Tibial nerve (tissue), 4 donors: ENCODE measurements around the gene TRIM6. TPM values are rescaled to one million over a fixed set of nuclear protein-coding genes. Genes with fewer than 3 reads are reported as not detected.
"Not testable (repeated sequence)": the region's sequence is repeated elsewhere in the genome, so short reads cannot be mapped to it uniquely, and the experiment has no call there.

Experiments
- DNase-seq, 2 donors: peaks; one replicate each; pipeline ENCODE4 v3.0.0-alpha.2; 2019; ENCODE audit warnings: low spot score in 2 of 2
- H3K27ac ChIP-seq, 4 donors: fragments of 200-600 bp; sonication (generic) in 3 of 4; one replicate each; pipeline ENCODE4 v1.5.1; 2017 to 2019; ENCODE audit warnings: mild to moderate bottlenecking in 1 of 4
- H3K27me3 ChIP-seq, 2 donors: fragments of 200-600 bp; sonication (generic) in 1 of 2; one replicate each; pipeline versions ENCODE4 v1.5.1 to v1.6.0; 2017 to 2019
- H3K36me3 ChIP-seq, 3 donors: fragments of 200-600 bp; sonication (generic); one replicate each; pipeline ENCODE4 v1.5.1; 2018 to 2019
- H3K4me1 ChIP-seq, 4 donors: fragments of 200-600 bp; sonication (generic) in 3 of 4; one replicate each; pipeline ENCODE4 v1.5.1; 2017 to 2019
- H3K4me3 ChIP-seq, 4 donors: fragments of 200-600 bp; sonication (generic) in 3 of 4; one replicate each; pipeline ENCODE4 v1.5.1; 2017 to 2019; ENCODE audit warnings: mild to moderate bottlenecking in 1 of 4, moderate library complexity in 1 of 4
- H3K9me3 ChIP-seq, 4 donors: fragments of 200-600 bp; sonication (generic) in 3 of 4; one replicate each; pipeline ENCODE4 v1.5.1; 2017 to 2019
- CTCF ChIP-seq, 5 experiments: fragments of 200-600 bp in 3 of 5; fragments of 450-650 bp in 2 of 5; sonication (generic) in 3 of 5; IDR thresholded peaks; one replicate each; pipeline ENCODE4 v1.5.1; 2016 to 2019; ENCODE audit warnings: antibody characterized with exemption in 5 of 5, mild to moderate bottlenecking in 3 of 5, moderate library complexity in 2 of 5
- EP300 ChIP-seq, 2 donors: sonication (generic); formaldehyde crosslinking; IDR thresholded peaks; one replicate each; pipeline ENCODE4 v1.6.1; 2017; ENCODE audit warnings: antibody characterized with exemption in 2 of 2, mild to moderate bottlenecking in 1 of 2
- POLR2A ChIP-seq, 2 donors: fragments of 450-650 bp; IDR thresholded peaks; one replicate each; pipeline ENCODE4 v1.6.1; 2017; ENCODE audit warnings: antibody characterized with exemption in 2 of 2, mild to moderate bottlenecking in 2 of 2, moderate library complexity in 2 of 2
- WGBS, 2 donors: methylation state at CpG; one replicate each; pipeline ENCODE4 v1.1.5; 2018; 5-methylcytosine and 5-hydroxymethylcytosine counted together
- total RNA-seq, 4 donors: library from RNA; depleted of rRNA; stranded (reverse); fragments of >200 nt; gene quantifications; one replicate each; pipeline ENCODE4 v1.1.0, GENCODE V29; 2016

The TRIM6 gene
- total RNA-seq, 4 donors from 2014 or later = 1.2 to 5.9 (median 2.5) TPM

- Histone ChIP-seq H3K4me3 (no peak overlapping the region), H3K4me1 (no peaks in the 10 kb centered on the region), H3K27ac (no peak overlapping the region), H3K9me3 (no peaks in the 10 kb centered on the region), H3K27me3 (no peaks in the 10 kb centered on the region), H3K36me3 (no peaks in the 10 kb centered on the region)
- 59 to 65% methylated on average over 4 of the region's 4 CpGs for WGBS, 2 donors
- TF ChIP-seq CTCF (IDR thresholded peaks at IDR 0.05) = no peak
- no peak for DNase-seq
These were observed 21.3 kb upstream of the TRIM6 start for GRCh38 chr11:5575152-5575551.

- no peak overlapping the region for H3K4me3 ChIP-seq
- H3K36me3 ChIP-seq = no peaks in the 10 kb centered on the region
- H3K9me3 ChIP-seq = no peaks in the 10 kb centered on the region
- no peaks in the 10 kb centered on the region for H3K27me3 ChIP-seq
- no peak overlapping the region for H3K27ac ChIP-seq
- DNase-seq = no peak
- no peaks in the 10 kb centered on the region for H3K4me1 ChIP-seq
- no peak for TF ChIP-seq CTCF (IDR thresholded peaks at IDR 0.05)
- TF ChIP-seq POLR2A (IDR thresholded peaks at IDR 0.05) = no peak
- no peak for TF ChIP-seq EP300 (IDR thresholded peaks at IDR 0.05)
These were observed 19.3 kb upstream of the TRIM6 start for GRCh38 chr11:5577101-5577500.

- no peaks in the 10 kb centered on the region for H3K27me3 ChIP-seq
- no peaks in the 10 kb centered on the region for H3K9me3 ChIP-seq
- H3K4me3 ChIP-seq = no peak within 1 kb of the TSS
- H3K4me1 ChIP-seq = no peaks in the 10 kb centered on the region
- no peak for DNase-seq
- no peak within 1 kb of the TSS for H3K27ac ChIP-seq
- 94% methylated on average over 8 of the region's 8 CpGs for WGBS, 2 donors
- no peaks in the 10 kb centered on the region for H3K36me3 ChIP-seq
- no peak for TF ChIP-seq POLR2A (IDR thresholded peaks at IDR 0.05)
- no peak for TF ChIP-seq EP300 (IDR thresholded peaks at IDR 0.05)
- TF ChIP-seq CTCF (IDR thresholded peaks at IDR 0.05) = no peak
These were observed 15.9 kb upstream of the TRIM6 start, which contains the start of gene OR52B6 for GRCh38 chr11:5580577-5580976. Gene OR52B6, plus strand, starts transcription at chr11:5580877. Its CDS starts 0 bp downstream, at chr11:5580877.

DNA sequence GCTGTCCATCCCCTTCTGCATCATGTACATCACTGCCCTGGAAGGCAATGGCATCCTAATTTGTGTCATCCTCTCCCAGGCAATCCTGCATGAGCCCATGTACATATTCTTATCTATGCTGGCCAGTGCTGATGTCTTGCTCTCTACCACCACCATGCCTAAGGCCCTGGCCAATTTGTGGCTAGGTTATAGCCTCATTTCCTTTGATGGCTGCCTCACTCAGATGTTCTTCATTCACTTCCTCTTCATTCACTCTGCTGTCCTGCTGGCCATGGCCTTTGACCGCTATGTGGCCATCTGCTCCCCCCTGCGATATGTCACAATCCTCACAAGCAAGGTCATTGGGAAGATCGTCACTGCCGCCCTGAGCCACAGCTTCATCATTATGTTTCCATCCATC is 15.4 kb upstream of the TRIM6 start:
- H3K4me3 ChIP-seq = no peak overlapping the region
- H3K27ac ChIP-seq = no peak overlapping the region
- H3K27me3 ChIP-seq = no peaks in the 10 kb centered on the region
- no peaks in the 10 kb centered on the region for H3K36me3 ChIP-seq
- no peaks in the 10 kb centered on the region for H3K4me1 ChIP-seq
- DNase-seq = no peak
- H3K9me3 ChIP-seq = no peaks in the 10 kb centered on the region
- 74 to 83% methylated on average over 4 of the region's 4 CpGs for WGBS, 2 donors
- TF ChIP-seq POLR2A (IDR thresholded peaks at IDR 0.05) (no peak), CTCF (IDR thresholded peaks at IDR 0.05) (no peak), EP300 (IDR thresholded peaks at IDR 0.05) (no peak)

DNA sequence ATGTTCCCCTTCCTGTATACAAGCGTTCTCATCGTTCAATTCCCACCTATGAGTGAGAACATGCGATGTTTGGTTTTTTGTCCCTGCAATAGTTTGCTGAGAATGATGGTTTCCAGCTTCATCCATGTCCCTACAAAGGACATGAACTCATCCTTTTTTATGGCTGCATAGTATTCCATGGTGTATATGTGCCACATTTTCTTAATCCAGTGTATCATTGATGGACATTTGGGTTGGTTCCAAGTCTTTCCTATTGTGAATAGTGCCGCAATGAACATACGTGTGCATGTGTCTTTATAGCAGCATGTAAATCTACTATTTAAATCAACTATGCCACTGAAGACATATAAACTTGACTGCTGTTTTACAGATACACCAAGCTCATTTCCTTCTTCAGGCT is 12.0 kb upstream of the TRIM6 start:
- not testable (repeated sequence) for DNase-seq, H3K4me1 ChIP-seq, H3K4me3 ChIP-seq, H3K36me3 ChIP-seq, H3K27ac ChIP-seq, H3K9me3 ChIP-seq, H3K27me3 ChIP-seq
- WGBS, 2 donors = 79 to 89% methylated on average over 5 of the region's 5 CpGs

DNA sequence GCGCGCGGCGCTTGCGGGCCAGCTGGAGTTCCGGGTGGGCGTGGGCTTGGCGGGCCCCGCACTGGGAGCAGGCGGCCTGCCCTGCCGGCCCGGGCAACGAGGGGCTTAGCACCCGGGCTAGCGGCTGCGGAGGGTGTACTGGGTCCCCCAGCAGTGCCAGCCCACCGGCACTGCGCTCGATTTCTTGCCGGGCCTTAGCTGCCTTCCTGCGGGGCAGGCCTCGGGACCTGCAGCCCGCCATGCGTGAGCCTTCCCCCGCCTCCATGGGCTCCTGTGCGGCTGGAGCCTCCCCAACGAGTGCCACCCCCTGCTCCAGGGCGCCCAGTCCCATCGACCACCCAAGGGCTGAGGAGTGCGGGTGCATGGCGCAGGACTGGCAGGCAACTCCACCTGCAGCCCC is 6.5 kb upstream of the TRIM6 start:
- H3K4me3 ChIP-seq, DNase-seq, H3K27me3 ChIP-seq, H3K36me3 ChIP-seq, H3K9me3 ChIP-seq, H3K27ac ChIP-seq, H3K4me1 ChIP-seq: not testable (repeated sequence)
- 95 to 98% methylated on average over 22 to 31 of the region's 31 CpGs for WGBS, 2 donors
